A673 (cell line): Measurements from ENCODE around the gene PROZ. TPM values are rescaled to one million over a fixed set of nuclear protein-coding genes. Genes with fewer than 3 reads are reported as not detected.
"Not testable (repeated sequence)": the region's sequence is repeated elsewhere in the genome, so short reads cannot be mapped to it uniquely, and the experiment has no call there.

ENCODE experiments used
- BruUV-seq: library from RNA; stranded (reverse); fragments of 400-500 nt; replicated peaks from 2 replicates; lab custom pipeline; 2021; lab: Mats Ljungman, UMichigan
- CTCF ChIA-PET: fragments of 300-600 bp; sonication (Branson Sonifier 250); formaldehyde crosslinking; loops from one replicate; lab custom pipeline; 2022; ENCODE audit warnings: antibody characterized with exemption; lab: Charles Lee
- POLR2A ChIA-PET: fragments of 300-600 bp; sonication (Branson Sonifier 250); formaldehyde crosslinking; loops from one replicate; lab custom pipeline; 2022; ENCODE audit warnings: antibody characterized with exemption; ENCODE audit not compliant: low non-redundant PET; lab: Charles Lee
- DNase-seq: peaks from one replicate; pipeline ENCODE4 v3.0.0-alpha.2; 2015; ENCODE audit warnings: low spot score
- H3K27ac ChIP-seq: fragments of 200-600 bp; sonication (generic); 2 replicates; pipeline ENCODE4 v1.5.1; 2016; ENCODE audit warnings: mixed run types, low read depth, mild to moderate bottlenecking, mixed read lengths, antibody characterized with exemption, low read length; ENCODE audit not compliant: poor library complexity, severe bottlenecking
- H3K27me3 ChIP-seq: fragments of 200-600 bp; sonication (generic); replicated peaks from 2 replicates; pipeline ENCODE4 v1.6.1; 2017; ENCODE audit warnings: mixed run types, low read depth, mild to moderate bottlenecking, mixed read lengths, antibody characterized with exemption, low read length; ENCODE audit not compliant: insufficient read depth, poor library complexity
- H3K36me3 ChIP-seq: fragments of 200-600 bp; sonication (generic); 2 replicates; pipeline ENCODE4 v1.6.1; 2016; ENCODE audit warnings: mixed run types, mild to moderate bottlenecking, mixed read lengths, antibody characterized with exemption, low read length; ENCODE audit not compliant: insufficient read depth, poor library complexity, severe bottlenecking
- H3K4me1 ChIP-seq: fragments of 200-600 bp; sonication (generic); 2 replicates; pipeline ENCODE4 v1.6.1; 2017; ENCODE audit warnings: mixed run types, mild to moderate bottlenecking, mixed read lengths, antibody characterized with exemption, low read length; ENCODE audit not compliant: insufficient read depth, poor library complexity, severe bottlenecking
- H3K4me3 ChIP-seq: fragments of 200-600 bp; sonication (generic); 2 replicates; pipeline ENCODE4 v1.5.1; 2016; ENCODE audit warnings: low read depth, mixed run types, mild to moderate bottlenecking, mixed read lengths, low read length; ENCODE audit not compliant: poor library complexity, severe bottlenecking
- H3K9me3 ChIP-seq: fragments of 200-600 bp; sonication (generic); 2 replicates; pipeline ENCODE4 v1.6.1; 2016; ENCODE audit warnings: mixed run types, low read depth, mild to moderate bottlenecking, mixed read lengths, antibody characterized with exemption, low read length; ENCODE audit not compliant: poor library complexity, severe bottlenecking
- CTCF ChIP-seq: fragments of 300-800, 200-600 bp; sonication (generic); conservative IDR thresholded peaks from 2 replicates; pipeline ENCODE4 v1.5.1; 2017; ENCODE audit warnings: low read depth, mild to moderate bottlenecking, antibody characterized with exemption, low read length, moderate library complexity, mixed read lengths
- EZH2 ChIP-seq: fragments of 200-600 bp; sonication (generic); IDR thresholded peaks from 2 replicates; pipeline ENCODE4 v1.6.1; 2017; ENCODE audit warnings: borderline replicate concordance, low read depth, mild to moderate bottlenecking, mixed read lengths, antibody characterized with exemption, low read length; ENCODE audit not compliant: poor library complexity, severe bottlenecking
- intact Hi-C: fragments of 100-400 bp; cut with micrococcal nuclease; formaldehyde crosslinking; loops from one replicate; pipeline ENCODE4 v1.10.0; 2022; ENCODE audit not compliant: unreplicated experiment
- total RNA-seq: library from RNA; stranded (reverse); gene quantifications from 2 replicates; pipeline ENCODE4 v1.2.3, GENCODE V29; 2021

PROZ gene
- total RNA-seq, 1 experiment from 2014 or later, result not detected

GRCh38 chr13:113161433-113161832 is 3.0 kb downstream of the PROZ start:
- no TSS peak for BruUV-seq
- H3K27me3 ChIP-seq, result no peaks in the 10 kb centered on the region
- no peaks in the 10 kb centered on the region for H3K9me3 ChIP-seq
- no peak overlapping the region for H3K27ac ChIP-seq
- H3K4me3 ChIP-seq, result no peak overlapping the region
- CTCF ChIA-PET, result no interaction called here
- DNase-seq, result no peak
- no peak for TF ChIP-seq EZH2
- no peak for TF ChIP-seq CTCF
- POLR2A ChIA-PET, result no interaction called here
- H3K4me1 ChIP-seq, result peaks cover 14% of the 10 kb centered on the region
- intact Hi-C loops, result no loop called here
- no peaks in the 10 kb centered on the region for H3K36me3 ChIP-seq

GRCh38 chr13:113161975-113162374 is 3.5 kb downstream of the PROZ start:
- DNase-seq, POLR2A ChIA-PET, H3K27ac ChIP-seq, H3K27me3 ChIP-seq, H3K4me3 ChIP-seq, BruUV-seq, H3K36me3 ChIP-seq, intact Hi-C loops, H3K9me3 ChIP-seq, CTCF ChIA-PET: not testable (repeated sequence)
- H3K4me1 ChIP-seq, result peaks cover 14% of the 10 kb centered on the region

- Histone ChIP-seq H3K27me3 (no peaks in the 10 kb centered on the region), H3K27ac (no peak overlapping the region), H3K9me3 (no peaks in the 10 kb centered on the region), H3K4me3 (no peak overlapping the region), H3K4me1 (peaks cover 6% of the 10 kb centered on the region), H3K36me3 (no peaks in the 10 kb centered on the region)
- BruUV-seq, result no TSS peak
- ChIA-PET CTCF (no interaction called here), POLR2A (no interaction called here)
- intact Hi-C loops, result no loop called here
- no peak for DNase-seq
- TF ChIP-seq EZH2 (no peak), CTCF (no peak)
Measured at GRCh38 chr13:113162783-113163685, 4.6 kb downstream of the PROZ start.
